HG02759 (cell line): ENCODE measurements around the gene TP53TG5.

ENCODE experiments used
- ATAC-seq: cut with Tn5 transposase; IDR thresholded peaks from one replicate; pipeline ENCODE4 v1.9.1; 2021; ENCODE audit warnings: mild to moderate bottlenecking, moderate library complexity; ENCODE audit not compliant: unreplicated experiment

Gene TP53TG5

GRCh38 chr20:45405571-45406259 is 27.6 kb upstream of the TP53TG5 start:
- ATAC-seq: no peak

- no peak for ATAC-seq
Observed at GRCh38 chr20:45404438-45404837, 26.3 kb upstream of the TP53TG5 start.

GRCh38 chr20:45402946-45403345 is 24.8 kb upstream of the TP53TG5 start:
- no peak for ATAC-seq

- no peak for ATAC-seq
Observed at GRCh38 chr20:45400346-45401031, 22.4 kb upstream of the TP53TG5 start.

GRCh38 chr20:45399018-45399417 is 20.9 kb upstream of the TP53TG5 start:
- no peak for ATAC-seq

- ATAC-seq: no peak
Observed at GRCh38 chr20:45395114-45395415, 16.9 kb upstream of the TP53TG5 start.

GRCh38 chr20:45394221-45395113 is 16.3 kb upstream of the TP53TG5 start:
- no peak for ATAC-seq

- no peak for ATAC-seq
Observed at GRCh38 chr20:45392733-45393132, 14.6 kb upstream of the TP53TG5 start.

GRCh38 chr20:45391559-45391958 is 13.4 kb upstream of the TP53TG5 start:
- ATAC-seq: no peak

- ATAC-seq: no peak
Observed at GRCh38 chr20:45390931-45391330, 12.8 kb upstream of the TP53TG5 start.

GRCh38 chr20:45387274-45387673 is 9.1 kb upstream of the TP53TG5 start:
- ATAC-seq: no peak

- ATAC-seq: no peak
Observed at GRCh38 chr20:45377269-45377668, 856 bp downstream of the TP53TG5 start.

GRCh38 chr20:45374966-45375365 is 3.2 kb downstream of the TP53TG5 start:
- ATAC-seq: no peak

- ATAC-seq: no peak
Observed at GRCh38 chr20:45374101-45374467, 4.0 kb downstream of the TP53TG5 start.

- peak; percentile 78 for ATAC-seq
Observed at GRCh38 chr20:45373353-45374100, 4.6 kb downstream of the TP53TG5 start.

GRCh38 chr20:45372646-45373352 is 5.3 kb downstream of the TP53TG5 start:
- ATAC-seq: no peak

GRCh38 chr20:45372241-45372640 is 5.9 kb downstream of the TP53TG5 start:
- ATAC-seq: no peak

- no peak for ATAC-seq
Observed at GRCh38 chr20:45370571-45371160, 7.5 kb downstream of the TP53TG5 start.

- ATAC-seq: peak; percentile 79
Observed at GRCh38 chr20:45368221-45368980, 9.7 kb downstream of the TP53TG5 start.
